ENCODE data around the gene ZBTB47.

The ZBTB47 gene

GRCh38 chr3:42702982-42703694, 49.6 kb downstream of the ZBTB47 start:
- H2AK5ac ChIP-seq (ENCODE audit: low read length), result no peak overlapping the region
- DNase-seq, result no peak
- H2BK5ac ChIP-seq (ENCODE audit: low read length), result no peak overlapping the region
- H3K23ac ChIP-seq (ENCODE audit: low read length), result no peak overlapping the region
- H3K56ac ChIP-seq (ENCODE audit: low read length), result no peak overlapping the region
- H2BK120ac ChIP-seq (ENCODE audit: low read depth, low read length), result no peak overlapping the region
- H3K4me2 ChIP-seq (ENCODE audit: low read length), result no peak overlapping the region
- no peak overlapping the region for H3K9ac ChIP-seq (ENCODE audit: low read length)
- no peaks in the 10 kb centered on the region for H3K27me3 ChIP-seq (ENCODE audit: insufficient read depth, low read length, poor library complexity)
- no CpG with 5 or more reads among the region's 6 CpGs for WGBS (ENCODE audit: extremely low coverage, insufficient coverage, low lambda C conversion rate)
- H3K4me1 ChIP-seq (ENCODE audit: control insufficient read depth, low read depth, low read length), result no peaks in the 10 kb centered on the region
- no peak overlapping the region for H3K4me3 ChIP-seq (ENCODE audit: low read length)
- H3K79me2 ChIP-seq (ENCODE audit: control insufficient read depth, insufficient read depth, low read length), result no peaks in the 10 kb centered on the region
- H4K8ac ChIP-seq (ENCODE audit: low read depth, low read length), result no peak overlapping the region
- no peak overlapping the region for H4K5ac ChIP-seq (ENCODE audit: low read length)
- H2BK15ac ChIP-seq (replicated peaks; ENCODE audit: low read depth), result no peak overlapping the region
- no peaks in the 10 kb centered on the region for H3K36me3 ChIP-seq (ENCODE audit: control insufficient read depth, insufficient read depth, low read length)
- no peak overlapping the region for H3K18ac ChIP-seq (ENCODE audit: low read length)
- H3K79me1 ChIP-seq (ENCODE audit: low read length), result no peaks in the 10 kb centered on the region
- H3K4ac ChIP-seq (ENCODE audit: low read depth, low read length), result no peak overlapping the region
- H3K27ac ChIP-seq (ENCODE audit: low read depth, low read length), result no peak overlapping the region

- no peak overlapping the region for H3K4me3 ChIP-seq (ENCODE audit: low read length)
- H3K18ac ChIP-seq (ENCODE audit: low read length), result no peak overlapping the region
- no peaks in the 10 kb centered on the region for H3K4me1 ChIP-seq (ENCODE audit: control insufficient read depth, low read depth, low read length)
- H4K8ac ChIP-seq (ENCODE audit: low read depth, low read length), result no peak overlapping the region
- no peak overlapping the region for H2BK120ac ChIP-seq (ENCODE audit: low read depth, low read length)
- no peak for DNase-seq
- H4K5ac ChIP-seq (ENCODE audit: low read length), result no peak overlapping the region
- H3K79me1 ChIP-seq (ENCODE audit: low read length), result no peaks in the 10 kb centered on the region
- no peak overlapping the region for H3K4ac ChIP-seq (ENCODE audit: low read depth, low read length)
- H2AK5ac ChIP-seq (ENCODE audit: low read length), result no peak overlapping the region
- H3K27me3 ChIP-seq (ENCODE audit: insufficient read depth, low read length, poor library complexity), result no peaks in the 10 kb centered on the region
- no peak overlapping the region for H2BK5ac ChIP-seq (ENCODE audit: low read length)
- no peaks in the 10 kb centered on the region for H3K36me3 ChIP-seq (ENCODE audit: control insufficient read depth, insufficient read depth, low read length)
- no peak overlapping the region for H2BK15ac ChIP-seq (replicated peaks; ENCODE audit: low read depth)
- no peaks in the 10 kb centered on the region for H3K79me2 ChIP-seq (ENCODE audit: control insufficient read depth, insufficient read depth, low read length)
- no peak overlapping the region for H3K56ac ChIP-seq (ENCODE audit: low read length)
- H3K23ac ChIP-seq (ENCODE audit: low read length), result no peak overlapping the region
- WGBS (ENCODE audit: extremely low coverage, insufficient coverage, low lambda C conversion rate), result no CpG with 5 or more reads among the region's 5 CpGs
- H3K4me2 ChIP-seq (ENCODE audit: low read length), result no peak overlapping the region
- no peak overlapping the region for H3K27ac ChIP-seq (ENCODE audit: low read depth, low read length)
- no peak overlapping the region for H3K9ac ChIP-seq (ENCODE audit: low read length)
Measured at GRCh38 chr3:42703695-42704025, 50.2 kb downstream of the ZBTB47 start.

- no CpG with 5 or more reads among the region's 8 CpGs for whole genome bisulfite sequencing (ENCODE audit: extremely low coverage, insufficient coverage, low lambda C conversion rate)
- no peak overlapping the region for H2BK5ac ChIP-seq (ENCODE audit: low read length)
- H3K4me1 ChIP-seq (ENCODE audit: control insufficient read depth, low read depth, low read length), result no peaks in the 10 kb centered on the region
- no peak overlapping the region for H3K4me2 ChIP-seq (ENCODE audit: low read length)
- no peak for DNase-seq
- H3K79me1 ChIP-seq (ENCODE audit: low read length), result no peaks in the 10 kb centered on the region
- no peak overlapping the region for H3K9ac ChIP-seq (ENCODE audit: low read length)
- no peaks in the 10 kb centered on the region for H3K36me3 ChIP-seq (ENCODE audit: control insufficient read depth, insufficient read depth, low read length)
- no peak overlapping the region for H2BK15ac ChIP-seq (replicated peaks; ENCODE audit: low read depth)
- no peak overlapping the region for H3K23ac ChIP-seq (ENCODE audit: low read length)
- H2AK5ac ChIP-seq (ENCODE audit: low read length), result no peak overlapping the region
- H4K5ac ChIP-seq (ENCODE audit: low read length), result no peak overlapping the region
- no peak overlapping the region for H3K18ac ChIP-seq (ENCODE audit: low read length)
- no peak overlapping the region for H3K56ac ChIP-seq (ENCODE audit: low read length)
- no peak overlapping the region for H3K4me3 ChIP-seq (ENCODE audit: low read length)
- H2BK120ac ChIP-seq (ENCODE audit: low read depth, low read length), result no peak overlapping the region
- H3K27ac ChIP-seq (ENCODE audit: low read depth, low read length), result no peak overlapping the region
- no peaks in the 10 kb centered on the region for H3K27me3 ChIP-seq (ENCODE audit: insufficient read depth, low read length, poor library complexity)
- no peaks in the 10 kb centered on the region for H3K79me2 ChIP-seq (ENCODE audit: control insufficient read depth, insufficient read depth, low read length)
- H4K8ac ChIP-seq (ENCODE audit: low read depth, low read length), result no peak overlapping the region
- no peak overlapping the region for H3K4ac ChIP-seq (ENCODE audit: low read depth, low read length)
Measured at GRCh38 chr3:42704136-42704841, 50.8 kb downstream of the ZBTB47 start.

GRCh38 chr3:42705058-42705767, 51.7 kb downstream of the ZBTB47 start:
- no peak for DNase-seq
- WGBS (ENCODE audit: extremely low coverage, insufficient coverage, low lambda C conversion rate), result no CpG with 5 or more reads among the region's 7 CpGs
- no peaks in the 10 kb centered on the region for H3K27me3 ChIP-seq (ENCODE audit: insufficient read depth, low read length, poor library complexity)

GRCh38 chr3:42705962-42706585, 52.6 kb downstream of the ZBTB47 start:
- DNase-seq, result no peak
- H2BK120ac ChIP-seq (ENCODE audit: low read depth, low read length), result no peak overlapping the region

More at GRCh38 chr3:42705058-42705767, 51.7 kb downstream of the ZBTB47 start:
- Histone ChIP-seq H3K4me3 (ENCODE audit: low read length) (no peak overlapping the region), H3K9ac (ENCODE audit: low read length) (no peak overlapping the region), H3K79me2 (ENCODE audit: control insufficient read depth, insufficient read depth, low read length) (no peaks in the 10 kb centered on the region), H3K4ac (ENCODE audit: low read depth, low read length) (no peak overlapping the region), H4K8ac (ENCODE audit: low read depth, low read length) (no peak overlapping the region), H3K4me1 (ENCODE audit: control insufficient read depth, low read depth, low read length) (no peaks in the 10 kb centered on the region), H4K5ac (ENCODE audit: low read length) (no peak overlapping the region), H2AK5ac (ENCODE audit: low read length) (no peak overlapping the region), H3K36me3 (ENCODE audit: control insufficient read depth, insufficient read depth, low read length) (no peaks in the 10 kb centered on the region), H3K18ac (ENCODE audit: low read length) (no peak overlapping the region), H3K56ac (ENCODE audit: low read length) (no peak overlapping the region), H3K79me1 (ENCODE audit: low read length) (no peaks in the 10 kb centered on the region), H2BK15ac (replicated peaks; ENCODE audit: low read depth) (no peak overlapping the region), H3K4me2 (ENCODE audit: low read length) (no peak overlapping the region), H2BK5ac (ENCODE audit: low read length) (no peak overlapping the region), H2BK120ac (ENCODE audit: low read depth, low read length) (no peak overlapping the region), H3K23ac (ENCODE audit: low read length) (no peak overlapping the region), H3K27ac (ENCODE audit: low read depth, low read length) (no peak overlapping the region)

More at GRCh38 chr3:42705962-42706585, 52.6 kb downstream of the ZBTB47 start:
- Histone ChIP-seq H4K8ac (ENCODE audit: low read depth, low read length) (no peak overlapping the region), H4K5ac (ENCODE audit: low read length) (no peak overlapping the region), H3K36me3 (ENCODE audit: control insufficient read depth, insufficient read depth, low read length) (no peaks in the 10 kb centered on the region), H3K4me2 (ENCODE audit: low read length) (no peak overlapping the region), H3K4me3 (ENCODE audit: low read length) (no peak overlapping the region), H2AK5ac (ENCODE audit: low read length) (no peak overlapping the region), H2BK5ac (ENCODE audit: low read length) (no peak overlapping the region), H3K27me3 (ENCODE audit: insufficient read depth, low read length, poor library complexity) (no peaks in the 10 kb centered on the region), H3K4ac (ENCODE audit: low read depth, low read length) (no peak overlapping the region), H3K56ac (ENCODE audit: low read length) (no peak overlapping the region), H3K23ac (ENCODE audit: low read length) (no peak overlapping the region), H3K79me1 (ENCODE audit: low read length) (no peaks in the 10 kb centered on the region), H2BK15ac (replicated peaks; ENCODE audit: low read depth) (no peak overlapping the region), H3K18ac (ENCODE audit: low read length) (no peak overlapping the region), H3K9ac (ENCODE audit: low read length) (no peak overlapping the region), H3K4me1 (ENCODE audit: control insufficient read depth, low read depth, low read length) (no peaks in the 10 kb centered on the region), H3K27ac (ENCODE audit: low read depth, low read length) (no peak overlapping the region), H3K79me2 (ENCODE audit: control insufficient read depth, insufficient read depth, low read length) (no peaks in the 10 kb centered on the region)
- WGBS (ENCODE audit: extremely low coverage, insufficient coverage, low lambda C conversion rate), result no CpG with 5 or more reads among the region's 10 CpGs

All from mesendoderm (in vitro differentiated cells).